K562 (cell line): Measurements from ENCODE around the gene PLCB1. TPM values are rescaled to one million over a fixed set of nuclear protein-coding genes. Genes with fewer than 3 reads are reported as not detected.

Source experiments
- ATAC-seq: fragments of 200-7000 bp; cut with Tn5 transposase; 3 replicates; pipeline ENCODE4 v1.9.1; 2020; ENCODE audit warnings: moderate library complexity
- BruUV-seq: library from RNA; stranded (reverse); fragments of 400-500 nt; replicated peaks from 2 replicates; lab custom pipeline; 2021; lab: Mats Ljungman, UMichigan
- CTCF ChIA-PET: fragments of 300-600 bp; formaldehyde crosslinking; extraction: SDS; loops from one replicate; lab custom pipeline; 2021; ENCODE audit warnings: low intra/inter-chr PET ratio; lab: Yijun Ruan, JAX
- POLR2A ChIA-PET: fragments of 300-600, 350-650 bp; sonication (Branson Sonifier 250); formaldehyde crosslinking; extraction: SDS; loops from one replicate; lab custom pipeline; 2021; ENCODE audit warnings: antibody characterized with exemption, inconsistent platforms; lab: Yijun Ruan, JAX
- DNase-seq, 4 experiments: peaks; one replicate each; pipeline versions ENCODE4 v3.0.0 to v3.0.0-alpha.2; 2011 to 2018; ENCODE audit warnings: low spot score in 3 of 4, mixed read lengths in 3 of 4; ENCODE audit errors: extremely low read depth in 1 of 4
- FAIRE-seq: peaks from 2 replicates; lab custom pipeline; 2011; peaks lifted over from hg19 to GRCh38; lab: Jason Lieb, UNC
- H2AFZ ChIP-seq: 2 replicates; pipeline ENCODE4 v1.6.0; 2011; ENCODE audit warnings: low read depth, low read length, control low read depth, inconsistent platforms
- H3K27ac ChIP-seq: fragments of 200-600 bp; 3 replicates; pipeline ENCODE4 v1.8.0; 2011; ENCODE audit warnings: low read depth, mild to moderate bottlenecking, control low read depth, inconsistent platforms, low read length, moderate library complexity, mixed read lengths; ENCODE audit errors: extremely low read depth
- H3K27me3 ChIP-seq, 2 experiments: fragments of 300-600 bp in 1 of 2; 2 replicates in 1 of 2; 3 replicates in 1 of 2; pipeline versions ENCODE4 v1.6.0 to v1.8.0; 2011; ENCODE audit warnings: inconsistent platforms in 2 of 2, low read length in 2 of 2, mild to moderate bottlenecking in 1 of 2, mixed read lengths in 1 of 2, moderate library complexity in 1 of 2; ENCODE audit not compliant: control insufficient read depth in 2 of 2, insufficient read depth in 2 of 2
- H3K36me3 ChIP-seq: fragments of 300-600 bp; 3 replicates; pipeline ENCODE4 v1.8.0; 2011; ENCODE audit warnings: mild to moderate bottlenecking, low read length, inconsistent platforms; ENCODE audit not compliant: control insufficient read depth, insufficient read depth
- H3K4me1 ChIP-seq, 2 experiments: fragments of 200-600 bp in 1 of 2; replicated peaks in 1 of 2; 2 replicates in 1 of 2; 3 replicates in 1 of 2; pipeline versions ENCODE4 v1.5.1 to v1.8.0; 2011; ENCODE audit warnings: inconsistent platforms in 2 of 2, low read length in 2 of 2, mild to moderate bottlenecking in 1 of 2, mixed read lengths in 1 of 2, moderate library complexity in 1 of 2; ENCODE audit not compliant: control insufficient read depth in 2 of 2, insufficient read depth in 2 of 2
- H3K4me2 ChIP-seq: 2 replicates; pipeline ENCODE4 v1.6.1; 2011; ENCODE audit warnings: low read length, control low read depth, inconsistent platforms, mixed read lengths; ENCODE audit not compliant: insufficient read depth
- H3K4me3 ChIP-seq: fragments of 200-600 bp; sonication (generic), shearing (Covaris generic); 2 replicates; pipeline ENCODE4 v1.5.1; 2016; ENCODE audit warnings: control low read depth, inconsistent platforms
- H3K79me2 ChIP-seq: fragments of 200-600 bp; 3 replicates; pipeline ENCODE4 v1.8.0; 2011; ENCODE audit warnings: low read length, inconsistent platforms; ENCODE audit not compliant: control insufficient read depth, insufficient read depth
- H3K9ac ChIP-seq, 2 experiments: 2 replicates each; pipeline versions ENCODE4 v1.6.0 to v1.6.1; 2011; ENCODE audit warnings: low read depth in 2 of 2, low read length in 2 of 2, control low read depth in 1 of 2, inconsistent platforms in 1 of 2, mild to moderate bottlenecking in 1 of 2, mixed read lengths in 1 of 2; ENCODE audit not compliant: insufficient read depth in 1 of 2
- H3K9me1 ChIP-seq: one replicate; pipeline ENCODE4 v1.6.0; 2011; ENCODE audit warnings: inconsistent platforms, mild to moderate bottlenecking, low read length, moderate library complexity; ENCODE audit not compliant: control insufficient read depth, insufficient read depth
- H3K9me3 ChIP-seq: replicated peaks from 2 replicates; pipeline ENCODE4 v1.5.1; 2011; ENCODE audit warnings: low read depth, low read length, inconsistent platforms; ENCODE audit not compliant: control insufficient read depth, insufficient read depth
- H4K20me1 ChIP-seq: replicated peaks from 2 replicates; pipeline ENCODE4 v1.6.1; 2011; ENCODE audit warnings: low read length, inconsistent platforms, mixed read lengths; ENCODE audit not compliant: control insufficient read depth, insufficient read depth
- CHCHD3 ChIP-seq: fragments of 250-450 bp; sonication (Bioruptor Pico); IDR thresholded peaks from 2 replicates; pipeline ENCODE4 v2.1.2; 2022; ENCODE audit warnings: mild to moderate bottlenecking
- CXXC5 ChIP-seq: fragments of 250-450 bp; sonication (Bioruptor Pico); IDR thresholded peaks from 2 replicates; pipeline ENCODE4 v1.8.0; 2022; ENCODE audit warnings: inconsistent platforms, mild to moderate bottlenecking, moderate library complexity
- GTF2E2 ChIP-seq: fragments of 200-800 bp; sonication (Bioruptor generic); IDR thresholded peaks from 2 replicates; pipeline ENCODE4 v1.6.1; 2016; ENCODE audit warnings: missing genetic modification characterization, missing compliant biosample characterization
- HOXB6 ChIP-seq: fragments of 250-450 bp; sonication (Bioruptor Pico); IDR thresholded peaks from 2 replicates; pipeline ENCODE4 v1.5.1; 2022; ENCODE audit warnings: mild to moderate bottlenecking, borderline replicate concordance
- KHSRP ChIP-seq: fragments of 450-650 bp; IDR thresholded peaks from 2 replicates; pipeline ENCODE4 v1.6.1; 2017
- MTA1 ChIP-seq: fragments of 450-650 bp; IDR thresholded peaks from 2 replicates; pipeline ENCODE4 v1.6.1; 2017; ENCODE audit warnings: borderline replicate concordance
- MYNN ChIP-seq, 2 experiments: sonication (generic); formaldehyde crosslinking in 1 of 2; IDR thresholded peaks; 2 replicates each; pipeline versions ENCODE4 v1.5.0 to v1.6.1; 2016 to 2020; ENCODE audit warnings: antibody characterized with exemption in 1 of 2, missing genetic modification reagents in 1 of 2
- RBBP5 ChIP-seq: fragments of 200-600 bp; sonication (generic); IDR thresholded peaks from 2 replicates; pipeline ENCODE4 v1.6.1; 2012; ENCODE audit warnings: borderline replicate concordance, mild to moderate bottlenecking, low read length, control low read depth, inconsistent platforms; ENCODE audit not compliant: insufficient read depth, poor library complexity, severe bottlenecking
- SP1 ChIP-seq: sonication (generic); formaldehyde crosslinking; IDR thresholded peaks from 2 replicates; pipeline ENCODE4 v1.8.1; 2022; ENCODE audit warnings: mild to moderate bottlenecking, missing genetic modification reagents
- ZNF717 ChIP-seq: fragments of 250-450 bp; sonication (Bioruptor Pico); IDR thresholded peaks from 2 replicates; pipeline ENCODE4 v1.5.0; 2021
- in situ Hi-C: fragments of 300-500 bp; cut with MboI; formaldehyde crosslinking; loops from 4 replicates; pipeline ENCODE4 v1.15.0; 2018; ENCODE audit warnings: inconsistent platforms, mixed read lengths
- intact Hi-C: fragments of 100-400 bp; cut with micrococcal nuclease; formaldehyde crosslinking; loops from 2 replicates; pipeline ENCODE4 v1.14.2; 2022
- polyA plus RNA-seq, 8 experiments: library from polyadenylated mRNA; depleted of rRNA in 4 of 8; stranded (reverse) in 5 of 8; unstranded in 3 of 8; fragments of >200 nt; fragmentation: Nextera tagmentation in 2 of 8; fragmentation: Illumina TruSeq in 1 of 8; extraction: Ambion mirVana in 2 of 8; extraction: Trizol in 1 of 8; gene quantifications; 2 replicates each; pipeline versions ENCODE4 v1.2.1 to v1.2.3, GENCODE V29; 2011 to 2014; ENCODE audit warnings: inconsistent platforms in 1 of 8, missing spikeins in 1 of 8
- total RNA-seq, 7 experiments: library from RNA; depleted of rRNA in 6 of 7; stranded (reverse); fragments of >200 nt in 6 of 7; fragmentation: Illumina TruSeq in 2 of 7; extraction: Trizol in 2 of 7; gene quantifications; 2 replicates each; pipeline versions ENCODE4 v1.2.1 to v1.2.3, GENCODE V29; 2011 to 2021; ENCODE audit warnings: low replicate concordance in 1 of 7
- TF ChIP-seq, protein P1 (sequence below): fragments of 450-650 bp; IDR thresholded peaks from 2 replicates; pipeline ENCODE4 v1.6.1; 2018; ENCODE audit not compliant: partially characterized antibody
- TF ChIP-seq, protein P2 (sequence below): IDR thresholded peaks from 2 replicates; pipeline ENCODE4 v1.6.1; 2012; ENCODE audit warnings: low read depth, low read length, improper control_type of control experiment, borderline replicate concordance
- TF ChIP-seq, protein P3 (sequence below): sonication (generic); formaldehyde crosslinking; IDR thresholded peaks from 2 replicates; pipeline ENCODE4 v1.8.0; 2022; ENCODE audit warnings: missing genetic modification reagents, mild to moderate bottlenecking, borderline replicate concordance
- TF ChIP-seq, protein P4 (sequence below): fragments of 450-650 bp; conservative IDR thresholded peaks from 2 replicates; pipeline ENCODE4 v1.6.1; 2016; ENCODE audit warnings: missing genetic modification characterization, low read depth, mild to moderate bottlenecking, missing compliant biosample characterization, moderate library complexity

The PLCB1 gene
- total and polyA plus RNA-seq, 9 of the 15 experiments (the other 6 are each of a cell fraction or from before 2014, with no cell fraction given) = 0.34 to 3.1 (median 1.3) TPM

DNA sequence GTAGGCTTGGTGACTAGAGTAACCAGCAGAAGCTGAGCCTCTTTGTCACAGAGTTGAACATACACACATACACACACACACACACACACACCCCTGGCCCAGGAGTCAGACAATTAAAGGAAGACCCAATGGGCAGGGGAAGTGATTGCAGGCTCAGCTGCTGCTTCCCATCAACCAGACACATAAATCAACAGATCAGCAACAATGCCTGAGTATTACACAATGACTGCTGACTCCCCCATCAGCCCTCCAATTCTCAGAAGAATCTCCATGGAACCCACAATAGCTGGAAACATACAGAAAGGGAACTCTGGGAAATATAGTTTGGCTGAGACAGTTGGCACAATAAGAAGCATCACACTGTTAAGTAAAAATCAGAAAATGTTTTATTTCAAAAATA is 666.4 kb downstream of the PLCB1 start:
- H3K9me3 ChIP-seq = no peaks in the 10 kb centered on the region
- no TSS peak for BruUV-seq
- no peak overlapping the region for H3K4me3 ChIP-seq
- no peak for ATAC-seq
- POLR2A ChIA-PET = no interaction called here
- H3K27ac ChIP-seq = no peak overlapping the region
- H3K9me1 ChIP-seq = no peaks in the 10 kb centered on the region
- no peak overlapping the region for H3K4me2 ChIP-seq
- H3K36me3 ChIP-seq = no peaks in the 10 kb centered on the region
- intact Hi-C loops = no loop called here
- no peak for TF ChIP-seq RBBP5
- no peak for TF ChIP-seq MYNN (IDR thresholded peaks at IDR 0.05)
- TF ChIP-seq MYNN (CRISPR knock-in tag; IDR thresholded peaks at IDR 0.05) = no peak
- TF ChIP-seq, protein P1, sequence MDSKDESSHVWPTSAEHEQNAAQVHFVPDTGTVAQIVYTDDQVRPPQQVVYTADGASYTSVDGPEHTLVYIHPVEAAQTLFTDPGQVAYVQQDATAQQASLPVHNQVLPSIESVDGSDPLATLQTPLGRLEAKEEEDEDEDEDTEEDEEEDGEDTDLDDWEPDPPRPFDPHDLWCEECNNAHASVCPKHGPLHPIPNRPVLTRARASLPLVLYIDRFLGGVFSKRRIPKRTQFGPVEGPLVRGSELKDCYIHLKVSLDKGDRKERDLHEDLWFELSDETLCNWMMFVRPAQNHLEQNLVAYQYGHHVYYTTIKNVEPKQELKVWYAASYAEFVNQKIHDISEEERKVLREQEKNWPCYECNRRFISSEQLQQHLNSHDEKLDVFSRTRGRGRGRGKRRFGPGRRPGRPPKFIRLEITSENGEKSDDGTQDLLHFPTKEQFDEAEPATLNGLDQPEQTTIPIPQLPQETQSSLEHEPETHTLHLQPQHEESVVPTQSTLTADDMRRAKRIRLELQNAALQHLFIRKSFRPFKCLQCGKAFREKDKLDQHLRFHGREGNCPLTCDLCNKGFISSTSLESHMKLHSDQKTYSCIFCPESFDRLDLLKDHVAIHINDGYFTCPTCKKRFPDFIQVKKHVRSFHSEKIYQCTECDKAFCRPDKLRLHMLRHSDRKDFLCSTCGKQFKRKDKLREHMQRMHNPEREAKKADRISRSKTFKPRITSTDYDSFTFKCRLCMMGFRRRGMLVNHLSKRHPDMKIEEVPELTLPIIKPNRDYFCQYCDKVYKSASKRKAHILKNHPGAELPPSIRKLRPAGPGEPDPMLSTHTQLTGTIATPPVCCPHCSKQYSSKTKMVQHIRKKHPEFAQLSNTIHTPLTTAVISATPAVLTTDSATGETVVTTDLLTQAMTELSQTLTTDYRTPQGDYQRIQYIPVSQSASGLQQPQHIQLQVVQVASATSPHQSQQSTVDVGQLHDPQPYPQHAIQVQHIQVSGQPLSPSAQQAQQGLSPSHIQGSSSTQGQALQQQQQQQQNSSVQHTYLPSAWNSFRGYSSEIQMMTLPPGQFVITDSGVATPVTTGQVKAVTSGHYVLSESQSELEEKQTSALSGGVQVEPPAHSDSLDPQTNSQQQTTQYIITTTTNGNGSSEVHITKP = no peak
- TF ChIP-seq SP1 (CRISPR knock-in tag) = no peak
- TF ChIP-seq ZNF717 (CRISPR knock-in tag) = no peak
- TF ChIP-seq, protein P2, sequence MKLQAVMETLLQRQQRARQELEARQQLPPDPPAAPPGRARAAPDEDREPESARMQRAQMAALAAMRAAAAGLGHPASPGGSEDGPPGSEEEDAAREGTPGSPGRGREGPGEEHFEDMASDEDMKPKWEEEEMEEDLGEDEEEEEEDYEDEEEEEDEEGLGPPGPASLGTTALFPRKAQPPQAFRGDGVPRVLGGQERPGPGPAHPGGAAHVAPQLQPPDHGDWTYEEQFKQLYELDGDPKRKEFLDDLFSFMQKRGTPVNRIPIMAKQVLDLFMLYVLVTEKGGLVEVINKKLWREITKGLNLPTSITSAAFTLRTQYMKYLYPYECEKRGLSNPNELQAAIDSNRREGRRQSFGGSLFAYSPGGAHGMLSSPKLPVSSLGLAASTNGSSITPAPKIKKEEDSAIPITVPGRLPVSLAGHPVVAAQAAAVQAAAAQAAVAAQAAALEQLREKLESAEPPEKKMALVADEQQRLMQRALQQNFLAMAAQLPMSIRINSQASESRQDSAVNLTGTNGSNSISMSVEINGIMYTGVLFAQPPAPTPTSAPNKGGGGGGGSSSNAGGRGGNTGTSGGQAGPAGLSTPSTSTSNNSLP = no peak
- no peak for TF ChIP-seq KHSRP
- TF ChIP-seq, protein P3, sequence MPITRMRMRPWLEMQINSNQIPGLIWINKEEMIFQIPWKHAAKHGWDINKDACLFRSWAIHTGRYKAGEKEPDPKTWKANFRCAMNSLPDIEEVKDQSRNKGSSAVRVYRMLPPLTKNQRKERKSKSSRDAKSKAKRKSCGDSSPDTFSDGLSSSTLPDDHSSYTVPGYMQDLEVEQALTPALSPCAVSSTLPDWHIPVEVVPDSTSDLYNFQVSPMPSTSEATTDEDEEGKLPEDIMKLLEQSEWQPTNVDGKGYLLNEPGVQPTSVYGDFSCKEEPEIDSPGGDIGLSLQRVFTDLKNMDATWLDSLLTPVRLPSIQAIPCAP (CRISPR knock-in tag) = no peak
- TF ChIP-seq CXXC5 (CRISPR knock-in tag) = no peak
- no peak for TF ChIP-seq CHCHD3 (CRISPR knock-in tag)
- no peak for TF ChIP-seq HOXB6 (CRISPR knock-in tag)
- no peak for TF ChIP-seq GTF2E2 (tag)
- TF ChIP-seq, protein P4, sequence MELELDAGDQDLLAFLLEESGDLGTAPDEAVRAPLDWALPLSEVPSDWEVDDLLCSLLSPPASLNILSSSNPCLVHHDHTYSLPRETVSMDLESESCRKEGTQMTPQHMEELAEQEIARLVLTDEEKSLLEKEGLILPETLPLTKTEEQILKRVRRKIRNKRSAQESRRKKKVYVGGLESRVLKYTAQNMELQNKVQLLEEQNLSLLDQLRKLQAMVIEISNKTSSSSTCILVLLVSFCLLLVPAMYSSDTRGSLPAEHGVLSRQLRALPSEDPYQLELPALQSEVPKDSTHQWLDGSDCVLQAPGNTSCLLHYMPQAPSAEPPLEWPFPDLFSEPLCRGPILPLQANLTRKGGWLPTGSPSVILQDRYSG (tag) = no peak
- no peak for TF ChIP-seq MTA1
- no peak overlapping the region for H2AFZ ChIP-seq
- no peaks in the 10 kb centered on the region for H4K20me1 ChIP-seq
- H3K79me2 ChIP-seq = no peaks in the 10 kb centered on the region
- H3K27me3 ChIP-seq = no peaks in the 10 kb centered on the region
- in situ Hi-C loops = no loop called here
- CTCF ChIA-PET = no interaction called here
- H3K4me1 ChIP-seq = no peaks in the 10 kb centered on the region
- no peak for DNase-seq
- no peak overlapping the region for H3K9ac ChIP-seq
- no peak for FAIRE-seq
